ENCODE data around the gene RIOK2. TPM values are rescaled to one million over a fixed set of nuclear protein-coding genes. Genes with fewer than 3 reads are reported as not detected.

Gene RIOK2
- polyA plus RNA-seq, 3 donors = 4.8 to 16.4 (median 12.7) TPM

- H3K27ac ChIP-seq (ENCODE audit: low read depth in 1 of 2, low read length in 2 of 2) = no peak overlapping the region
- H3K27ac Mint-ChIP-seq = no peak overlapping the region
- H4K20me1 ChIP-seq (ENCODE audit: insufficient read depth, low read length) = no peaks in the 10 kb centered on the region
- no peak overlapping the region for H3K4me2 ChIP-seq (replicated peaks; ENCODE audit: extremely low read depth, low read length, poor library complexity, severe bottlenecking)
- no peaks in the 10 kb centered on the region for H3K9me3 Mint-ChIP-seq
- no peaks in the 10 kb centered on the region for H3K4me1 Mint-ChIP-seq
- no peaks in the 10 kb centered on the region for H3K9me3 ChIP-seq (replicated peaks in 1 of 2; ENCODE audit: control insufficient read depth in 1 of 2, insufficient read depth in 1 of 2, low read length in 2 of 2)
- intact Hi-C loops (cut with micrococcal nuclease) = no loop called here
- TF ChIP-seq CTCF (IDR thresholded peaks at IDR 0.05) = no peak
- no peaks in the 10 kb centered on the region for H3K4me1 ChIP-seq (ENCODE audit: control insufficient read depth in 1 of 2, insufficient read depth in 2 of 2, low read length in 2 of 2)
- H2AFZ ChIP-seq (ENCODE audit: insufficient read depth, low read depth, low read length, poor library complexity, severe bottlenecking) = no peak overlapping the region
- no peak overlapping the region for H3K4me3 ChIP-seq (replicated peaks in 1 of 3; ENCODE audit: low read depth in 2 of 3, low read length in 3 of 3)
- H3K27me3 Mint-ChIP-seq (ENCODE audit: low read depth in 3 of 3) = peaks cover 0 to 4% (median 0%) of the 10 kb centered on the region in 3 donors
- no peaks in the 10 kb centered on the region for H3K36me3 Mint-ChIP-seq
- no peaks in the 10 kb centered on the region for H3K79me2 ChIP-seq (ENCODE audit: insufficient read depth, low read length)
- no peak overlapping the region for H3K9ac ChIP-seq (ENCODE audit: insufficient read depth, low read length, poor library complexity, severe bottlenecking)
- 89% methylated on average over 2 of the region's 3 CpGs for WGBS (ENCODE audit: insufficient coverage)
- DNase-seq = no peak
- H3K27me3 ChIP-seq (ENCODE audit: control insufficient read depth in 2 of 2, insufficient read depth in 2 of 2, low read length in 2 of 2) = no peaks in the 10 kb centered on the region
- H3K4me3 Mint-ChIP-seq = no peak overlapping the region
- H3K36me3 ChIP-seq (replicated peaks in 1 of 2; ENCODE audit: control insufficient read depth in 1 of 2, insufficient read depth in 2 of 2, low read length in 2 of 2) = no peaks in the 10 kb centered on the region
These were observed 34.8 kb downstream of the RIOK2 start for GRCh38 chr5:97148288-97148687.

- intact Hi-C loops (cut with micrococcal nuclease) = no loop called here
- Histone ChIP-seq H3K27ac (ENCODE audit: low read depth in 1 of 2, low read length in 2 of 2) (no peak overlapping the region), H3K9me3 (replicated peaks in 1 of 2; ENCODE audit: control insufficient read depth in 1 of 2, insufficient read depth in 1 of 2, low read length in 2 of 2) (no peaks in the 10 kb centered on the region), H3K4me1 (ENCODE audit: control insufficient read depth in 1 of 2, insufficient read depth in 2 of 2, low read length in 2 of 2) (no peaks in the 10 kb centered on the region), H4K20me1 (ENCODE audit: insufficient read depth, low read length) (no peaks in the 10 kb centered on the region), H3K27me3 (ENCODE audit: control insufficient read depth in 2 of 2, insufficient read depth in 2 of 2, low read length in 2 of 2) (no peaks in the 10 kb centered on the region), H3K4me2 (replicated peaks; ENCODE audit: extremely low read depth, low read length, poor library complexity, severe bottlenecking) (no peak overlapping the region), H3K4me3 (replicated peaks in 1 of 3; ENCODE audit: low read depth in 2 of 3, low read length in 3 of 3) (no peak overlapping the region), H3K36me3 (replicated peaks in 1 of 2; ENCODE audit: control insufficient read depth in 1 of 2, insufficient read depth in 2 of 2, low read length in 2 of 2) (no peaks in the 10 kb centered on the region), H2AFZ (ENCODE audit: insufficient read depth, low read depth, low read length, poor library complexity, severe bottlenecking) (no peak overlapping the region), H3K9ac (ENCODE audit: insufficient read depth, low read length, poor library complexity, severe bottlenecking) (no peak overlapping the region), H3K79me2 (ENCODE audit: insufficient read depth, low read length) (no peaks in the 10 kb centered on the region)
- peaks cover 0 to 2% (median 0%) of the 10 kb centered on the region in 3 donors for H3K27me3 Mint-ChIP-seq (ENCODE audit: low read depth in 3 of 3)
- H3K27ac Mint-ChIP-seq = peak overlapping the region in 1 of 7 donors; percentile 41
- peaks cover 11% of the 10 kb centered on the region for H3K4me1 Mint-ChIP-seq
- no peaks in the 10 kb centered on the region for H3K9me3 Mint-ChIP-seq
- no peaks in the 10 kb centered on the region for H3K36me3 Mint-ChIP-seq
- H3K4me3 Mint-ChIP-seq = no peak overlapping the region
- no peak for DNase-seq
- no CpG with 5 or more reads among the region's 2 CpGs for WGBS (ENCODE audit: insufficient coverage)
- TF ChIP-seq CTCF (IDR thresholded peaks at IDR 0.05) = no peak
These were observed 39.3 kb downstream of the RIOK2 start for GRCh38 chr5:97143704-97144103.

Data from CD14-positive monocyte (primary cell).